ENCODE data around the gene LDHA.

DNA sequence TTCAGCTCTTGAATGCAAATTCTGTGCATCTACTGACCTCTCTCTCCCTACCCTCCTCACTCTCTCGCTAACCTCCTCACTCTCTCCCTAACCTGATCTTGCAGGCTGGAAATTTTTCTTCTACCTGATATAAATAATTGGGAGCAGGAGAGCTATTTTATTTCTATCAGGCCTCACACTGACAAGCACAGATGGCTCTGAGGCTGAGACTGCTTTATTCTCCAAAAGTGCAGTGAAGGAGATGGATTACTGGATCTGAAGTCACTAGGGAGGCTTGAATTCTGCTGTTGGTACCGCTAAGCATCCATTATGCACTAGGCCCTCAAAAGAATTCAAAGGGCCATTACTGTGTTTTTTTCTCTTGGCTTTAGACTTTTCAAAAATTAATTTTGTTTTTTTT lies 19.4 kb upstream of the LDHA start:
- TF ChIP-seq POLR2A (IDR thresholded peaks at IDR 0.05; ENCODE audit: low read length) (no peak), GATA1 (IDR thresholded peaks at IDR 0.05; ENCODE audit: low read depth, low read length) (no peak)
